H1 (cell line): ENCODE data around the gene CRBN. TPM values are rescaled to one million over a fixed set of nuclear protein-coding genes. Genes with fewer than 3 reads are reported as not detected.

Source experiments
- E2F6 ChIP-seq: IDR thresholded peaks from 2 replicates; pipeline ENCODE4 v1.6.1; 2012; ENCODE audit warnings: inconsistent platforms
- EGR1 ChIP-seq: IDR thresholded peaks from 2 replicates; pipeline ENCODE4 v1.6.1; 2011; ENCODE audit warnings: low read depth, low read length, borderline replicate concordance
- POLR2AphosphoS5 ChIP-seq: IDR thresholded peaks from 2 replicates; pipeline ENCODE4 v1.6.1; 2011; ENCODE audit warnings: low read depth, low read length
- SAP30 ChIP-seq: fragments of 300-600 bp; sonication (generic); IDR thresholded peaks from 2 replicates; pipeline ENCODE4 v1.7.1; 2012; ENCODE audit warnings: low read length, moderate library complexity, mild to moderate bottlenecking, inconsistent platforms; ENCODE audit not compliant: insufficient read depth, insufficient replicate concordance
- TAF1 ChIP-seq: IDR thresholded peaks from 2 replicates; pipeline ENCODE4 v1.6.1; 2011; ENCODE audit warnings: mild to moderate bottlenecking, low read depth, low read length
- polyA plus RNA-seq, 7 experiments: library from polyadenylated mRNA; depleted of rRNA in 3 of 7; stranded (reverse) in 5 of 7; unstranded in 2 of 7; fragments of >200 nt in 5 of 7; fragments of 200-250 nt in 2 of 7; gene quantifications; 1 replicate in 5 of 7; 2 replicates in 1 of 7; 4 replicates in 1 of 7; pipeline versions ENCODE4 v1.2.1 to v1.2.3, GENCODE V29; 2011 to 2013; ENCODE audit warnings: missing spikeins in 2 of 7, mixed read lengths in 2 of 7
- total RNA-seq: library from RNA; stranded (reverse); fragmentation: NEBNext Ultra II Directional; extraction: Animal tissue kit (Norgen Biotek cat#: 25700); gene quantifications from 2 replicates; pipeline ENCODE4 v1.2.1, GENCODE V29; 2021
- TF ChIP-seq, protein P1 (sequence below), 3 experiments: IDR thresholded peaks; 1 replicate in 2 of 3; 2 replicates in 1 of 3; pipeline versions ENCODE4 v1.5.1 to v1.6.1; 2011; ENCODE audit warnings: low read length in 3 of 3, mild to moderate bottlenecking in 3 of 3, inconsistent platforms in 2 of 3, low read depth in 1 of 3, moderate library complexity in 1 of 3; ENCODE audit not compliant: insufficient read depth in 1 of 3; ENCODE audit errors: control extremely low read depth in 1 of 3

Gene CRBN
- total and polyA plus RNA-seq, 2 of the 8 experiments (the other 6 are each of a cell fraction or from before 2014, with no cell fraction given): 13.4 to 30.3 TPM

- no peak for TF ChIP-seq SAP30
- TF ChIP-seq, protein P1, sequence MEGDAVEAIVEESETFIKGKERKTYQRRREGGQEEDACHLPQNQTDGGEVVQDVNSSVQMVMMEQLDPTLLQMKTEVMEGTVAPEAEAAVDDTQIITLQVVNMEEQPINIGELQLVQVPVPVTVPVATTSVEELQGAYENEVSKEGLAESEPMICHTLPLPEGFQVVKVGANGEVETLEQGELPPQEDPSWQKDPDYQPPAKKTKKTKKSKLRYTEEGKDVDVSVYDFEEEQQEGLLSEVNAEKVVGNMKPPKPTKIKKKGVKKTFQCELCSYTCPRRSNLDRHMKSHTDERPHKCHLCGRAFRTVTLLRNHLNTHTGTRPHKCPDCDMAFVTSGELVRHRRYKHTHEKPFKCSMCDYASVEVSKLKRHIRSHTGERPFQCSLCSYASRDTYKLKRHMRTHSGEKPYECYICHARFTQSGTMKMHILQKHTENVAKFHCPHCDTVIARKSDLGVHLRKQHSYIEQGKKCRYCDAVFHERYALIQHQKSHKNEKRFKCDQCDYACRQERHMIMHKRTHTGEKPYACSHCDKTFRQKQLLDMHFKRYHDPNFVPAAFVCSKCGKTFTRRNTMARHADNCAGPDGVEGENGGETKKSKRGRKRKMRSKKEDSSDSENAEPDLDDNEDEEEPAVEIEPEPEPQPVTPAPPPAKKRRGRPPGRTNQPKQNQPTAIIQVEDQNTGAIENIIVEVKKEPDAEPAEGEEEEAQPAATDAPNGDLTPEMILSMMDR (IDR thresholded peaks at IDR 0.05; ENCODE audit: control extremely low read depth in 1 of 3, insufficient read depth in 1 of 3, low read depth in 1 of 3, low read length in 3 of 3): peak; percentile 91 to 97 (median 93)
- no peak for TF ChIP-seq E2F6
- peak; percentile 96 for TF ChIP-seq POLR2AphosphoS5
- peak; percentile 96 for TF ChIP-seq TAF1
- peak; percentile 73 for TF ChIP-seq EGR1
- TF ChIP-seq, all 59 proteins: peak for 23
Observed at GRCh38 chr3:3179407-3180094, at the start of gene CRBN (continued).
